ENCODE measurements around the gene TARBP1.

DNA sequence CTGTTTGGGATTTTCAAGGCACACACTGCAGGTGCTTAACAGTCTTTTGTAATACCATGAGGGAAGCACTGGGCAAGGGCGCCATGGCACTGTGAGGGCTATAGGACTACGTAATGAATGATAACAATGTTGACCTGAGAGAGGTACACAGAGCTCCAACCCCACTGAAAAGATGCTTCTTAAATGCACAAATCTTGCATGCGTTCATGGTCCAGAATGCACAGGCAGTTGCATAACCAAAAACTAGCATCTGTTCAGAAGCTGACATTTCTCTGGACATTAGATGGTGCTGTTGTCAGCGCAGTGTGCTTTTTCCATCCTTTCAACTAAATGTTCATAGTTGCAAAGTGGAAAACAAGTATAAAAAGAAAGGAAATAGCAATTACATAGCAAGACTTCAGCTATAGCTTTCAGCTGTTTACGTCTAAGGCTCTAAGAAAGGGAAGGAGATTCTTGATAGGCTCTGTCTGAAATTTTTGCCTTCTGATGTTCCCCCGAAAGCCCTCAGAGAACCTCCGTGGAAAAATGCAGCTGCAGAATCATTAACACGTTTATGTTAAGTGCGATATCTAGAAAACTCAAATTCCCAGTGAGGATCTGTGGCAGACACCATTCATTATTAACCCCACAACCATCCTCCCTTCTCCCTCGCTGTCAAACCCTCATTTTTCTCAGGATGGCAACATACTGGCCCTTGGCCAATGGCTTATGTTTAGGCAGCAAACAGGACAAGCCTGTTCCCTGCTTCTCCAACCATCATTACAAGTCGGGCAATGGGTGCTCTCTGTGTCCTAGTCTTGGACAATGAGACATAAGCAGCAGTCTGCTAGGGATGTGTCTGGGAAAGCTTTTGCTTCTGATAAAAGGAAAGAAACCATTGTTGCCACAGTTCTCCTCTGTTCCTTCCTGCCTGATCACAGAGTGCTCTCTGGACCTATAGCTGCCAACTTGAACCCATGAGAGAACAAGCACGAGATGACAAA is 8.2 kb upstream of the TARBP1 start:
- TF ChIP-seq, protein P1, sequence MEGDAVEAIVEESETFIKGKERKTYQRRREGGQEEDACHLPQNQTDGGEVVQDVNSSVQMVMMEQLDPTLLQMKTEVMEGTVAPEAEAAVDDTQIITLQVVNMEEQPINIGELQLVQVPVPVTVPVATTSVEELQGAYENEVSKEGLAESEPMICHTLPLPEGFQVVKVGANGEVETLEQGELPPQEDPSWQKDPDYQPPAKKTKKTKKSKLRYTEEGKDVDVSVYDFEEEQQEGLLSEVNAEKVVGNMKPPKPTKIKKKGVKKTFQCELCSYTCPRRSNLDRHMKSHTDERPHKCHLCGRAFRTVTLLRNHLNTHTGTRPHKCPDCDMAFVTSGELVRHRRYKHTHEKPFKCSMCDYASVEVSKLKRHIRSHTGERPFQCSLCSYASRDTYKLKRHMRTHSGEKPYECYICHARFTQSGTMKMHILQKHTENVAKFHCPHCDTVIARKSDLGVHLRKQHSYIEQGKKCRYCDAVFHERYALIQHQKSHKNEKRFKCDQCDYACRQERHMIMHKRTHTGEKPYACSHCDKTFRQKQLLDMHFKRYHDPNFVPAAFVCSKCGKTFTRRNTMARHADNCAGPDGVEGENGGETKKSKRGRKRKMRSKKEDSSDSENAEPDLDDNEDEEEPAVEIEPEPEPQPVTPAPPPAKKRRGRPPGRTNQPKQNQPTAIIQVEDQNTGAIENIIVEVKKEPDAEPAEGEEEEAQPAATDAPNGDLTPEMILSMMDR (IDR thresholded peaks at IDR 0.05), result peak; percentile 28
- no peak for TF ChIP-seq EZH2 (IDR thresholded peaks at IDR 0.05; ENCODE audit: borderline replicate concordance, insufficient read depth, low read depth, low read length, poor library complexity, severe bottlenecking)
